ENCODE data around the gene UBE2U. TPM values are rescaled to one million over a fixed set of nuclear protein-coding genes. Genes with fewer than 3 reads are reported as not detected.

Gene UBE2U
- total and polyA plus RNA-seq, 2 of the 8 experiments (the other 6 are each of a cell fraction or from before 2014, with no cell fraction given) = not detected

- no peak for TF ChIP-seq CBX8 (IDR thresholded peaks at IDR 0.05; ENCODE audit: borderline replicate concordance, low read depth, low read length)
- no peak for TF ChIP-seq MAFK (IDR thresholded peaks at IDR 0.05; ENCODE audit: low read depth, low read length)
- no peak for TF ChIP-seq TAF1 (IDR thresholded peaks at IDR 0.05; ENCODE audit: low read depth, low read length)
- no peak for TF ChIP-seq GABPA (IDR thresholded peaks at IDR 0.05; ENCODE audit: borderline replicate concordance, insufficient read depth, low read length)
- TF ChIP-seq ZNF274 (IDR thresholded peaks at IDR 0.05; ENCODE audit: borderline replicate concordance, extremely low read depth, low read length) = no peak
- TF ChIP-seq GTF2F1 (IDR thresholded peaks at IDR 0.05; ENCODE audit: borderline replicate concordance, low read depth, low read length) = no peak
- no peak for TF ChIP-seq RFX5 (IDR thresholded peaks at IDR 0.05; ENCODE audit: borderline replicate concordance, low read depth, low read length)
- TF ChIP-seq SP1 (IDR thresholded peaks at IDR 0.05; ENCODE audit: low read depth, low read length) = no peak
- TF ChIP-seq CTCF (IDR thresholded peaks at IDR 0.05; ENCODE audit: control extremely low read depth in 1 of 3, insufficient read depth in 1 of 3, low read depth in 1 of 3, low read length in 3 of 3) = no peak
- no peak for TF ChIP-seq TAF7 (optimal IDR thresholded peaks at IDR 0.05; ENCODE audit: borderline replicate concordance, low read depth, low read length)
Measured at GRCh38 chr1:64203420-64203819, at the start of gene UBE2U (continued).
